Epithelial cell of esophagus (primary cell): ENCODE measurements around the gene C7orf33.

Experiments
- DNase-seq: peaks from one replicate; pipeline ENCODE4 v3.0.0; 2010; ENCODE audit warnings: low read depth
- H3K4me3 ChIP-seq: 2 replicates; pipeline ENCODE4 v1.5.1; 2011; ENCODE audit warnings: mild to moderate bottlenecking, low read length, control low read depth
- CTCF ChIP-seq: IDR thresholded peaks from 2 replicates; pipeline ENCODE4 v1.5.1; 2011; ENCODE audit warnings: low read depth, mild to moderate bottlenecking, low read length, control low read depth, inconsistent platforms; ENCODE audit not compliant: insufficient read depth; ENCODE audit errors: missing control alignments

The C7orf33 gene

GRCh38 chr7:148580446-148580845 is 10.1 kb upstream of the C7orf33 start:
- TF ChIP-seq CTCF, result no peak
- no peak overlapping the region for H3K4me3 ChIP-seq
- DNase-seq, result no peak

- H3K4me3 ChIP-seq, result no peak overlapping the region
- no peak for DNase-seq
- no peak for TF ChIP-seq CTCF
Observed at GRCh38 chr7:148581624-148582023, 8.9 kb upstream of the C7orf33 start.

- no peak overlapping the region for H3K4me3 ChIP-seq
- no peak for DNase-seq
- TF ChIP-seq CTCF, result no peak
Observed at GRCh38 chr7:148584154-148584827, 6.3 kb upstream of the C7orf33 start.

- no peak for DNase-seq
- H3K4me3 ChIP-seq, result no peak overlapping the region
- TF ChIP-seq CTCF, result no peak
Observed at GRCh38 chr7:148585399-148585798, 5.2 kb upstream of the C7orf33 start.

GRCh38 chr7:148587076-148587475 is 3.5 kb upstream of the C7orf33 start:
- H3K4me3 ChIP-seq, result no peak overlapping the region
- DNase-seq, result no peak
- no peak for TF ChIP-seq CTCF

GRCh38 chr7:148588168-148588567 is 2.4 kb upstream of the C7orf33 start:
- TF ChIP-seq CTCF, result no peak
- no peak overlapping the region for H3K4me3 ChIP-seq
- no peak for DNase-seq

GRCh38 chr7:148588670-148589131 is 1.9 kb upstream of the C7orf33 start:
- DNase-seq, result no peak
- TF ChIP-seq CTCF, result no peak
- H3K4me3 ChIP-seq, result no peak overlapping the region
